ENCODE measurements around the gene ARHGAP22.

The ARHGAP22 gene

DNA sequence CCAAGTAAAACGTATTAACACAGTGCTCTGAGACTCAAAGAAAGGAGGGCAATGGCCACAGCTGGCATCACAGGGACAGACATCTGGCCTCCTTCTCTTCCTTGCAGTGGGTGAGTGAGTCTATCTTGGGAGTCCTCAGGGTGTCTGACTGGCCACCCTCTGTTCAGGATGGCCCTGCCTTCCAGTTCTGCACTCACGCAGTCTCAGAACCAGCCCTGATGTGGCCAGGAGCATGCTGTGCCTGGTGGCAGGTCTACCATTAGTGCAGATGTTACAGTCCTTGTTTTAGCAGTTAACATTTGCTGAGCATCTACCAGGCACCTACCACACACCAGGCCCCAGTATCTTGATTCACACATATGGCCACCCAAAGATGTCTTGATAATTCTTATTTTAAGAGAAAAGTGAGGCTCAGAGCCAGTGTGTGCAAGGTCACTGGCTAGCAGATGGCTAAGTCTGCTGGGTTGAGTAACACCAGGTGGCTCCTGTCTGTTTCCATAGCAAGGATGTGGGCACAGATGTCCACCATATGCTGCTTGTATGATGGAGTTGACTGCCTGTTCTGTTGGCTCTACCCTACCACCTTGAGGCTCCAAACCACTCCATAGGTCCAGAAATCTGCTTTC, 23.2 kb upstream of the ARHGAP22 start:
- Histone ChIP-seq H3K4me3 (no peak overlapping the region), H3K9me3 (no peaks in the 10 kb centered on the region), H3K27ac (no peak overlapping the region), H3K4me1 (no peaks in the 10 kb centered on the region), H3K36me3 (no peaks in the 10 kb centered on the region), H3K27me3 (no peaks in the 10 kb centered on the region)
- TF ChIP-seq, protein P1, sequence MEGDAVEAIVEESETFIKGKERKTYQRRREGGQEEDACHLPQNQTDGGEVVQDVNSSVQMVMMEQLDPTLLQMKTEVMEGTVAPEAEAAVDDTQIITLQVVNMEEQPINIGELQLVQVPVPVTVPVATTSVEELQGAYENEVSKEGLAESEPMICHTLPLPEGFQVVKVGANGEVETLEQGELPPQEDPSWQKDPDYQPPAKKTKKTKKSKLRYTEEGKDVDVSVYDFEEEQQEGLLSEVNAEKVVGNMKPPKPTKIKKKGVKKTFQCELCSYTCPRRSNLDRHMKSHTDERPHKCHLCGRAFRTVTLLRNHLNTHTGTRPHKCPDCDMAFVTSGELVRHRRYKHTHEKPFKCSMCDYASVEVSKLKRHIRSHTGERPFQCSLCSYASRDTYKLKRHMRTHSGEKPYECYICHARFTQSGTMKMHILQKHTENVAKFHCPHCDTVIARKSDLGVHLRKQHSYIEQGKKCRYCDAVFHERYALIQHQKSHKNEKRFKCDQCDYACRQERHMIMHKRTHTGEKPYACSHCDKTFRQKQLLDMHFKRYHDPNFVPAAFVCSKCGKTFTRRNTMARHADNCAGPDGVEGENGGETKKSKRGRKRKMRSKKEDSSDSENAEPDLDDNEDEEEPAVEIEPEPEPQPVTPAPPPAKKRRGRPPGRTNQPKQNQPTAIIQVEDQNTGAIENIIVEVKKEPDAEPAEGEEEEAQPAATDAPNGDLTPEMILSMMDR (IDR thresholded peaks at IDR 0.05): no peak
- peak in 1 of 2 donors; percentile 39 for DNase-seq
- intact Hi-C loops (cut with DNase I; ENCODE audit: low total_unique reads): no loop called here

DNA sequence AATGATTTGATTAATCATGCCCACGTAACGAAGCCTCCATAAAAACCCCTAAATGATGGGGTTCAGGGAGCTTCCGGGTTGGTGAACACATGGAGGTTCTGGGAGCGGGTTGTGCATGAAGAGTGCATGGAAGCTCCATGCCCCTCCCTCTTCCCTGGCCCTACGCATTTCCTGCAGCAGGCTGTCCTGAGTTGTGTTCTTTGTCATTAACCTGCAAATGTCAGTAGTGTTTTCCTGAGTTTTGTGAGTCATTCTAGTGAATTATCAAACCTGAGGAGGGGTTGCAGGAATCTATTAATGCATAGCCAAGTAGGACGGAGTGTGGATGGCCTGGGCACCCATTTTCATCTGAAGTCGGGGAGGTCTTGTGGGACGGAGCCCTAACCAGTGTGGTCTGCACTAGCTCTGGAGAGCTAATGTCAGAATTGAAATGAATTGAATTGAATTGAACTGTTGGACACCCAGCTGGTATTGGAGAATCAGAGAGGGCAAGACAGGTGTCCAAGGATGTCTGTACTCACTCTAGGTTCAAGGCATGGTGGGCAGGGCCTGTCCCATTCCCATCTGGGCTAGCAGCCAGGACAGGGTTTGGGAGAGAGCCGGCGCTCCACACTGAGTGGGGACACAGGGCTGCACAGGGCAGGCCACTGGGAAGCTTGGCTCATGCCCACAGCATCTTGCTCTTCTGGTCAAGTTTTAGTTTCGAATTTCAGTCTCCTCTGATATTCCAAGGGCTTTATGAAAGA, 22.3 kb upstream of the ARHGAP22 start:
- H3K9me3 ChIP-seq: no peaks in the 10 kb centered on the region
- no peaks in the 10 kb centered on the region for H3K36me3 ChIP-seq
- TF ChIP-seq, protein P1 (IDR thresholded peaks at IDR 0.05): no peak
- no peak overlapping the region for H3K4me3 ChIP-seq
- no peaks in the 10 kb centered on the region for H3K27me3 ChIP-seq
- H3K27ac ChIP-seq: no peak overlapping the region
- intact Hi-C loops (cut with DNase I; ENCODE audit: low total_unique reads): no loop called here
- DNase-seq: no peak
- H3K4me1 ChIP-seq: no peaks in the 10 kb centered on the region

DNA sequence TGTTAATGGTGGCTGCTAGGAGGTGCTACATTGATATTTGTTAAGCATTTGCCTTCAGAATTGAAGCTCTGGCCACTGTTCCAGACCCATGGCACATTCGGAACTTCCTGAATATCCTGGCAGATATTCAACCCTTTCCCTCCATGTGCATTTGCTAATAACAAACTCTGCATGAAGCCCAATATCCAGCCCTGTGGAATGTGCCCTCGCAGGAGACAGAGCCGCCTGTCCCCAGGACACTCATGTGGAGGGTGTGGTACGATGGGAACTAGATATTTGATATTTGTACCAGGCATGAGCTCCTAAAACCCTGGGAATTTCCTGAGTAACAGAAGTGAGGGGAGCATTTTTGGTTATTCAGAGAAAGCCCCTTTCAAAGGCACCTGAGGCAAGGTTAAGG, 21.6 kb upstream of the ARHGAP22 start:
- no peak for DNase-seq
- TF ChIP-seq, protein P1 (IDR thresholded peaks at IDR 0.05): no peak
- Histone ChIP-seq H3K27ac (no peak overlapping the region), H3K36me3 (no peaks in the 10 kb centered on the region), H3K9me3 (peaks cover 0 to 3% (median 0%) of the 10 kb centered on the region in 3 donors), H3K27me3 (no peaks in the 10 kb centered on the region), H3K4me1 (no peaks in the 10 kb centered on the region), H3K4me3 (no peak overlapping the region)
- intact Hi-C loops (cut with DNase I; ENCODE audit: low total_unique reads): no loop called here

DNA sequence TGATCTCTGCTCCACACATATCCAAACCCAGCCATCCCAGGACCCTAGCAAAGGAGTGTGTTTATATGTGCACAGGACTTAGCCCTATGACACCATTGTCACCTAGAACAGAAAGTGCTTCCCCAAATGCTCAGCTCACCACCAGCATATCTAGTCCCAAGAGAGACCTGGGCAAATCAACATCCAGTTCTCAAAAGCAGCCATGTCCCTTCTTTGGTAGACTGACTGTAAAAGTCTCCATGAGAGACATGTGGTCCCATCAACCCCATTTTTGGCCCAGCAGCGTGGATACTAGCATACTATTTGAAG, 20.9 kb upstream of the ARHGAP22 start:
- no peak for DNase-seq
- Histone ChIP-seq H3K4me3 (no peak overlapping the region), H3K4me1 (no peaks in the 10 kb centered on the region), H3K27ac (no peak overlapping the region), H3K36me3 (no peaks in the 10 kb centered on the region), H3K9me3 (peaks cover 0 to 4% (median 0%) of the 10 kb centered on the region in 3 donors), H3K27me3 (no peaks in the 10 kb centered on the region)
- intact Hi-C loops (cut with DNase I; ENCODE audit: low total_unique reads): no loop called here
- TF ChIP-seq, protein P1 (IDR thresholded peaks at IDR 0.05): no peak

DNA sequence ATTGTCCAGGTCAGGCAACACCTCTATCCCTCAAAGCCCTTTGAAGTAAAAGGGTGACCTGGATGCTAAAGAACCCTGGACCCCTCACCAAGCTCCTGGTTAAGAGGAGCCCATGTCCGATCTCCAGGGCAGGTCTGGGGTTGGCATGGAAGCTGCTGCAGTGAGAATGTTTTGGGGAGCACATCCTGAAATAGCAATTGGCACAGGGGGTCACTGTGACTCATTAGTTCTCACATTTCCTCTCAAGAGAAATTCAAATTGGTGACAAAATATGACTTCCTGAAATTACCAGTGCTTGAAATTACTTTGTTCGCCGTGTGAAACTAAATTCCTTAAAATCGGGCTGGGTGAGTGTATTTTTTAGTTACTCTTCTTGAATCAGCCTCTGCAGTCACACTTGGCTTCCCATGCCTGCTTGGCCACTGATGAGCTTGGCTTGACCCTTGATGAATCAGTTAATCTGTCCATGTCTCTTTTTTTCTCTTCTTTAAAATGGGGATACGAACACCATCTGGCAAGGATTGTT, 18.8 kb upstream of the ARHGAP22 start:
- intact Hi-C loops (cut with DNase I; ENCODE audit: low total_unique reads): no loop called here
- H3K27me3 ChIP-seq: no peaks in the 10 kb centered on the region

More for the DNA sequence above, 18.8 kb upstream of the ARHGAP22 start:
- Histone ChIP-seq H3K4me1 (no peaks in the 10 kb centered on the region), H3K9me3 (peaks cover 0 to 4% (median 0%) of the 10 kb centered on the region in 3 donors), H3K4me3 (no peak overlapping the region), H3K36me3 (no peaks in the 10 kb centered on the region), H3K27ac (no peak overlapping the region)
- DNase-seq: no peak
- TF ChIP-seq, protein P1 (IDR thresholded peaks at IDR 0.05): no peak
